DOHH2 (cell line): ENCODE results near the gene PYGO1.
"Not testable (repeated sequence)": the region's sequence is repeated elsewhere in the genome, so short reads cannot be mapped to it uniquely, and the experiment has no call there.

ENCODE experiments used
- H3F3A ChIP-seq: fragments of 200-600 bp; sonication (generic), shearing (Covaris generic); 2 replicates; pipeline ENCODE4 v1.6.0; 2016; ENCODE audit warnings: antibody characterized with exemption, mild to moderate bottlenecking; ENCODE audit not compliant: control insufficient read depth, insufficient read depth
- H3K27ac ChIP-seq: fragments of 200-600 bp; sonication (generic); 2 replicates; pipeline ENCODE4 v1.5.1; 2014; ENCODE audit warnings: low read depth, mild to moderate bottlenecking, low read length, moderate library complexity
- H3K27me3 ChIP-seq: fragments of 200-600 bp; sonication (generic); 2 replicates; pipeline ENCODE4 v1.6.1; 2014; ENCODE audit warnings: mild to moderate bottlenecking, low read length, mixed read lengths; ENCODE audit not compliant: control insufficient read depth
- H3K36me3 ChIP-seq: fragments of 200-600 bp; sonication (generic); 2 replicates; pipeline ENCODE4 v1.6.1; 2014; ENCODE audit warnings: mild to moderate bottlenecking, low read length, moderate library complexity, mixed read lengths; ENCODE audit not compliant: control insufficient read depth
- H3K4me1 ChIP-seq: fragments of 200-600 bp; sonication (generic); 2 replicates; pipeline ENCODE4 v1.6.1; 2014; ENCODE audit warnings: mild to moderate bottlenecking, low read length, mixed read lengths; ENCODE audit not compliant: control insufficient read depth
- H3K4me2 ChIP-seq: fragments of 200-600 bp; sonication (generic); 2 replicates; pipeline ENCODE4 v1.6.0; 2014; ENCODE audit warnings: mild to moderate bottlenecking, low read length, moderate library complexity
- H3K4me3 ChIP-seq: fragments of 200-600 bp; sonication (generic); 2 replicates; pipeline ENCODE4 v1.5.1; 2014; ENCODE audit warnings: mild to moderate bottlenecking, low read length, mixed read lengths
- H3K79me2 ChIP-seq: fragments of 200-600 bp; sonication (generic); 2 replicates; pipeline ENCODE4 v1.6.1; 2014; ENCODE audit warnings: mild to moderate bottlenecking, low read length, mixed read lengths; ENCODE audit not compliant: control insufficient read depth
- H3K9me2 ChIP-seq: fragments of 200-600 bp; sonication (generic); replicated peaks from 2 replicates; pipeline ENCODE4 v1.6.1; 2014; ENCODE audit warnings: mild to moderate bottlenecking, low read length, mixed read lengths; ENCODE audit not compliant: control insufficient read depth
- H3K9me3 ChIP-seq: fragments of 200-600 bp; sonication (generic); 2 replicates; pipeline ENCODE4 v1.6.1; 2014; ENCODE audit warnings: antibody characterized with exemption, low read length, mixed read lengths; ENCODE audit not compliant: control insufficient read depth, insufficient read depth
- H4K20me1 ChIP-seq: fragments of 200-600 bp; sonication (generic); 2 replicates; pipeline ENCODE4 v1.6.0; 2014; ENCODE audit warnings: low read depth, mild to moderate bottlenecking, antibody characterized with exemption, low read length, moderate library complexity; ENCODE audit not compliant: control insufficient read depth, insufficient read depth
- EZH2phosphoT487 ChIP-seq: fragments of 200-600 bp; sonication (generic); IDR thresholded peaks from 2 replicates; pipeline ENCODE4 v1.6.1; 2017; ENCODE audit warnings: borderline replicate concordance, mild to moderate bottlenecking, antibody characterized with exemption, low read length, moderate library complexity, mixed read lengths
- TF ChIP-seq, protein P1 (sequence below): fragments of 200-600 bp; sonication (generic); IDR thresholded peaks from one replicate; pipeline ENCODE4 v1.5.1; 2014; ENCODE audit warnings: antibody characterized with exemption, mild to moderate bottlenecking, low read depth, low read length; ENCODE audit not compliant: poor library complexity, severe bottlenecking

Gene PYGO1

DNA sequence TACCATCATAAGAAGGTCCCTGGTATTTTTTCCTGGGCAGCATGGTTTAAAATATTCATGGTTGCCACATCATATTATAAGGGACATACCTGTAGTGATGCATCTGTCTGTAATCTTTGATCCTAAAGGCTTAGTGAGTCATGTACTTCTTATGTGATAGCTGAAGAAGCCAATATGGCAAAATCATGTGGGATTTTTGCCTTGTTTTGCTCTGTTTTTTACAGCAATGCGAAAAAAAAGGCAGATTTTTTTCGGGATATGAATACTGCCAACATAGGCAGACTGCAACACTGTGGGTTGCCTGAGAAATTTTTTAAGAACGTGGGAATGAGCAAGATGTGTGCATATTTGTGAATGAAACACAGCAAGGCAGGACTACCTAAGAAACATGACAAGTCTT is 11.3 kb upstream of the PYGO1 start:
- H3K27ac ChIP-seq: no peak overlapping the region
- no peaks in the 10 kb centered on the region for H3K36me3 ChIP-seq
- H3K9me3 ChIP-seq: no peaks in the 10 kb centered on the region
- no peaks in the 10 kb centered on the region for H3K4me1 ChIP-seq
- no peaks in the 10 kb centered on the region for H3K27me3 ChIP-seq
- H3K4me3 ChIP-seq: no peak overlapping the region
- no peaks in the 10 kb centered on the region for H3F3A ChIP-seq
- no peak overlapping the region for H3K4me2 ChIP-seq
- no peaks in the 10 kb centered on the region for H4K20me1 ChIP-seq
- H3K79me2 ChIP-seq: no peaks in the 10 kb centered on the region
- TF ChIP-seq EZH2phosphoT487: no peak
- TF ChIP-seq, protein P1, sequence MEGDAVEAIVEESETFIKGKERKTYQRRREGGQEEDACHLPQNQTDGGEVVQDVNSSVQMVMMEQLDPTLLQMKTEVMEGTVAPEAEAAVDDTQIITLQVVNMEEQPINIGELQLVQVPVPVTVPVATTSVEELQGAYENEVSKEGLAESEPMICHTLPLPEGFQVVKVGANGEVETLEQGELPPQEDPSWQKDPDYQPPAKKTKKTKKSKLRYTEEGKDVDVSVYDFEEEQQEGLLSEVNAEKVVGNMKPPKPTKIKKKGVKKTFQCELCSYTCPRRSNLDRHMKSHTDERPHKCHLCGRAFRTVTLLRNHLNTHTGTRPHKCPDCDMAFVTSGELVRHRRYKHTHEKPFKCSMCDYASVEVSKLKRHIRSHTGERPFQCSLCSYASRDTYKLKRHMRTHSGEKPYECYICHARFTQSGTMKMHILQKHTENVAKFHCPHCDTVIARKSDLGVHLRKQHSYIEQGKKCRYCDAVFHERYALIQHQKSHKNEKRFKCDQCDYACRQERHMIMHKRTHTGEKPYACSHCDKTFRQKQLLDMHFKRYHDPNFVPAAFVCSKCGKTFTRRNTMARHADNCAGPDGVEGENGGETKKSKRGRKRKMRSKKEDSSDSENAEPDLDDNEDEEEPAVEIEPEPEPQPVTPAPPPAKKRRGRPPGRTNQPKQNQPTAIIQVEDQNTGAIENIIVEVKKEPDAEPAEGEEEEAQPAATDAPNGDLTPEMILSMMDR: no peak
- no peaks in the 10 kb centered on the region for H3K9me2 ChIP-seq

DNA sequence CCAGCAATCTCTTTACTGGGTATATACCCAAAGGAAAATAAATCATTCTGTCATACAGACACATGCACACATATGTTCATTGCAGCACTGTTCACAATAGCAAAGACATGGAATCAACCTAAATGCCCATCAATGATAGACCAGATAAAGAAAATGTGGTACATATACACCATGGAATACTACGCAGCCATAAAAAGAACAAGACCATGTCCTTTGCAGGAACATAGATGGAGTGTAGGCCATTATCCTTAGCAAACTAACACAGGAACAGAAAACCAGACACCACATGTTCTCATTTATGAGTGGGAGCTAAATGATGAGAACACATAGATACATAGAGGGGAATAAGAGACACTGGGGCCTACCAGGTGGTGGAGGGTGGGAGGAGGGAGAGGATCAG is 4.9 kb upstream of the PYGO1 start:
- H3K27ac ChIP-seq, H3K4me2 ChIP-seq, H3K9me3 ChIP-seq, H3F3A ChIP-seq, H3K79me2 ChIP-seq, H4K20me1 ChIP-seq, H3K27me3 ChIP-seq, H3K36me3 ChIP-seq, H3K9me2 ChIP-seq, H3K4me1 ChIP-seq, H3K4me3 ChIP-seq: not testable (repeated sequence)

DNA sequence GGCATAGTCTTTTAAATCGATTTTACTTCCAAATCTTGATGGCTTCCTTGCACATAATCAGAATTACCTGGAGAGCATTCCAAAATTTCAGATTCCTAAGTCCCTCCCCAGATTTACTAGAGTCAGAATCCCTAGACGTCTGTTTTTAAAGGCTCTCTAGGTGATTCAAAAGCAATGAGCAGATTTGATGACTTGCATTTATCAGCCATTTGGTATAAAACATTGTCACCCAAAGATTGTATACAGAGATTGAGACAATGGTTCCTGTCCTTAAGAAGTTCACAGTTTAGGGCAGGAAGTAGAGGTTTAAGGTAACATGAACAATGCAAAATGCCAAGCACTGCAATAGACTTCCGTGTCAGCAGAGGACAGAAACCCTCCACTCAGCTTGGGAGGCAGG is 2.6 kb upstream of the PYGO1 start:
- no peak overlapping the region for H3K4me2 ChIP-seq
- no peaks in the 10 kb centered on the region; the same call in 1 of the 2 replicates for H3K9me3 ChIP-seq

DNA sequence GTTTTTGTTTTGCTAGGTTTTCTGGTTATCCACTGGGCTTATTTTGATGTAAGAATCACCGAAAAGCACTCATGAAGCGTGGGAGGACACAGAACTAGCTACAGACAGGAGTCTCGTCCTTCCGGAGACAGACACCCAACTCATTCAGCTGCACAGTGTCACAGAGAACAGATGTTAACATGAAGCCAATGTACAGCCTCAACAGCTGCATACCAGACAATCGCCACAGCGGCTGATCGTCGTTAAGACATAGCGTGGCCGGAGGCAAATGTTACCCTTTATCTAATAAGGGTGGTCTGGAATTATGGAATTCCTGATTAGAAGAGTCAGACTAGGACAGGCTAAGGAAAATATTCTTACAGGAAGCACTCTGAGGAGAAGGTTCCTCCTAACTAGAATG is 1.1 kb upstream of the PYGO1 start:
- Histone ChIP-seq H3K27me3 (no peaks in the 10 kb centered on the region), H4K20me1 (no peaks in the 10 kb centered on the region)

More for the DNA sequence above, 2.6 kb upstream of the PYGO1 start:
- H3K79me2 ChIP-seq: no peaks in the 10 kb centered on the region
- H4K20me1 ChIP-seq: no peaks in the 10 kb centered on the region
- no peak overlapping the region for H3K27ac ChIP-seq
- H3K4me1 ChIP-seq: no peaks in the 10 kb centered on the region
- H3K27me3 ChIP-seq: no peaks in the 10 kb centered on the region
- no peak overlapping the region for H3K4me3 ChIP-seq
- H3K36me3 ChIP-seq: no peaks in the 10 kb centered on the region
- no peaks in the 10 kb centered on the region for H3F3A ChIP-seq
- TF ChIP-seq, protein P1: no peak
- no peak for TF ChIP-seq EZH2phosphoT487
- no peaks in the 10 kb centered on the region for H3K9me2 ChIP-seq

More for the DNA sequence above, 1.1 kb upstream of the PYGO1 start:
- Histone ChIP-seq H3F3A (no peaks in the 10 kb centered on the region), H3K9me2 (no peaks in the 10 kb centered on the region), H3K4me2 (no peak overlapping the region), H3K27ac (no peak overlapping the region), H3K4me1 (no peaks in the 10 kb centered on the region), H3K36me3 (no peaks in the 10 kb centered on the region), H3K9me3 (no peaks in the 10 kb centered on the region; the same call in 1 of the 2 replicates), H3K79me2 (no peaks in the 10 kb centered on the region), H3K4me3 (no peak overlapping the region)
- TF ChIP-seq, protein P1: no peak
- no peak for TF ChIP-seq EZH2phosphoT487
